Measurements from ENCODE around the gene PDSS2.
"Not testable (repeated sequence)": the region's sequence is repeated elsewhere in the genome, so short reads cannot be mapped to it uniquely, and the experiment has no call there.

The PDSS2 gene

GRCh38 chr6:107185391-107185970 is 273.9 kb downstream of the PDSS2 start:
- in situ Hi-C loops (cut with HindIII; ENCODE audit: low sequenced_read_pairs), result no loop called here

DNA sequence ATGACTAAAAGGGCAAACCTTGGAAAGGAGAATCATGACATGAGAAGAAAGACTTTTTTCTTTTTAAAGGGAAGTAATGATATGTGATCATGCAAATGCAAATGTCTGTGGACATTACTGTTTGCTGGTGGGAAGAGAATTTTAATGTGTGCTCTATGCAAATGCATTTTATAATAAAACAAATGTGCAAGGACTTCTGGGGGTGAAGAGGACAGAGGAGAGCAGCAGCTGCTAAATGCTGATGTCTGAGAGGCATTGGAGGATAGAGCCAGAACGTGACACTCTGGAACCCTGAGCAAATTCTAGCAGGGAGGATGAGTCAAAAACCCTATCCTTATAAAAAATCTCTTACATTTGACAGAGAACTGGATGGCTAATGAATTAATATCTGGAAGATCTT is 274.9 kb downstream of the PDSS2 start:
- in situ Hi-C loops (cut with HindIII; ENCODE audit: low sequenced_read_pairs), result no loop called here

DNA sequence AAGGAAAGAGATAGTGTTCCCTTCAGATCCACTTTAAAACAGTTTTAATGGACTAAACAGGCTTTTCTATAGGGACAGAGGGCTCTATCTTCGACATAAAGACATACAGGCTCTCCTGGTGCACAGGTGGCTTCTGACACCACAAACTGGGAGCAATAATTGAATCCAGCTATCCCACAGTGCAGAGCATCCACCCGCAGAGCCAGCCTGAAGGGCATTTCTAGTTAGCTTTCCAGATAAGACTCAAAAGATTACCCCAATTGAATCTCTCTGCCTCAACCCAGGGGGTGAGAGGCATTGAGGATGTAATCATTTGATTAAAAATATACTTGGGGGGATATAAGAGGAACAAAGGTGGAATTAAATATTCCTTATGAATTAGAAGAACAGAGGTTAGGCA is 279.3 kb downstream of the PDSS2 start:
- in situ Hi-C loops (cut with HindIII; ENCODE audit: low sequenced_read_pairs), result no loop called here

GRCh38 chr6:107179004-107179403 is 280.4 kb downstream of the PDSS2 start:
- in situ Hi-C loops (cut with HindIII; ENCODE audit: low sequenced_read_pairs), result no loop called here

DNA sequence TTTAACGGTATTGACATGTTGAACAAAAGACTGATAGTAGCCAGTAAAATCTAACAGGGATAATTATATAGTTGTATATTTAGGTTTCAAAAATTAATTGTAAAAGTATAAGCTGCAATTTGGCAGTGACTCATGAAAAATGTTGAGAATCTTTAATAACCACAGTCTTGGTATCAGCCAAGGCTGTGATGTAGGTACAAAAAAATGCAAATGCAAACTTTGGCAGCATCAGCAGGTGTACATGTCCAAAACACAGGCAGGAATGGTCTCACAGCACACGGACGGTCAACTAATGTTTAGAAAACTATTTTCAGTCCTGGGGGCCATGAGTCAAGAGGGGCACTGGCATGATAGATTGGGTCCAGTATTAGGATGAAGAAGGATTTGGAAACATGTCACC is 285.6 kb downstream of the PDSS2 start:
- in situ Hi-C loops (cut with HindIII; ENCODE audit: low sequenced_read_pairs), result no loop called here

- in situ Hi-C loops (cut with HindIII; ENCODE audit: low sequenced_read_pairs), result no loop called here
Measured at GRCh38 chr6:107171513-107171912, 287.9 kb downstream of the PDSS2 start.

GRCh38 chr6:107164299-107164698 is 295.1 kb downstream of the PDSS2 start:
- in situ Hi-C loops (cut with HindIII; ENCODE audit: low sequenced_read_pairs), result not testable (repeated sequence)

GRCh38 chr6:107161521-107161920 is 297.8 kb downstream of the PDSS2 start:
- in situ Hi-C loops (cut with HindIII; ENCODE audit: low sequenced_read_pairs), result no loop called here

DNA sequence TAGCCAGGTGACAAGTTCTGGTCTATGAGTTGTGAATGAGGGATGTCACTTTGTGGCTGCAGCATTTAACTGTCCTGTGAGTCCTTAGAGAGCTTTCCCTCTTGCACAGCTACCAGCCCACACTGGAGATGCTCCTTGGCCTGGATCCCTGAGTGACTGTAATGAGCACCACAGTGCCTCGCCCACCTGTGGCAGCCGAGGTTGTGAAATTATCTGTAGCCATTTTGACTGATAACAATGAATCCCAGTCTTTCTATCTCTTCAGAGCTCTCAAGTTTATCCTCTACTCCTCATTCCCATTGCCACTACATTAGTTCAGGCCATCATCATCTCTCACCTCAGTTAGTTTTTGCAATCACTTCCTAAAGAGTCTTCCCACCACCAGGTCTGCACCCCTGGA is 302.7 kb downstream of the PDSS2 start:
- in situ Hi-C loops (cut with HindIII; ENCODE audit: low sequenced_read_pairs), result no loop called here

GRCh38 chr6:107154801-107155160 is 304.6 kb downstream of the PDSS2 start:
- in situ Hi-C loops (cut with HindIII; ENCODE audit: low sequenced_read_pairs), result no loop called here

DNA sequence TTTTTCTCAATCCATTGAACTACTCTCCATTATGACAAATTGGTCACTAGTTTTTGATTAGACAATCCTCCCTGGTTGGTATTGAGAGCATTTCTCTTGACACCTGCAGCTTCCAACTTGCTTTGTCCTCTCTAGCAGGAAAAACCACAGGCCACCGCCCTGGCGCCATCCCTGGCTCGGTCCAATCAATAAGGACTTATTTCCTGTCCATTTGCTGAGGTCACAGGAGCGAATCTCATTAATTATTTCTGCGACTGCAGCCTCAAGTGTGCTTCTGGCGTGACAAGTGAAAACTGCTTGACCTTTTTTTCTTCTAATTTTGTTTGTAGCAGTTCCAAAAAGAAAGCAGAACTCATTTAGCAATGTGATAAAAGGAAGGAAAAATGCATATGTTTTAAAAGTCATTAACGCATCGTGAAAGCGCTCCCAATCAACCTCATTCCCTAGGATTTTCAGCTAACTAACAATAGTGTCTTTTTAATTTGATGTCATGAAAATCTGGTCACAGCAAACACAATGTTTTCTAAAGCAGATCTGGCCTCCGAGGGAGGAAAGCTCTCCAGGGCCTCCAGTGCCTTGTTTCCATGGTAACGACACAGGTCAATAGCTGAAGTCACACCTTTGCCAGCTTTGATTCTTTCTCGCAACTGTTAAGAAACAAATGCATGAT is 305.1 kb downstream of the PDSS2 start:
- in situ Hi-C loops (cut with HindIII; ENCODE audit: low sequenced_read_pairs), result no loop called here

DNA sequence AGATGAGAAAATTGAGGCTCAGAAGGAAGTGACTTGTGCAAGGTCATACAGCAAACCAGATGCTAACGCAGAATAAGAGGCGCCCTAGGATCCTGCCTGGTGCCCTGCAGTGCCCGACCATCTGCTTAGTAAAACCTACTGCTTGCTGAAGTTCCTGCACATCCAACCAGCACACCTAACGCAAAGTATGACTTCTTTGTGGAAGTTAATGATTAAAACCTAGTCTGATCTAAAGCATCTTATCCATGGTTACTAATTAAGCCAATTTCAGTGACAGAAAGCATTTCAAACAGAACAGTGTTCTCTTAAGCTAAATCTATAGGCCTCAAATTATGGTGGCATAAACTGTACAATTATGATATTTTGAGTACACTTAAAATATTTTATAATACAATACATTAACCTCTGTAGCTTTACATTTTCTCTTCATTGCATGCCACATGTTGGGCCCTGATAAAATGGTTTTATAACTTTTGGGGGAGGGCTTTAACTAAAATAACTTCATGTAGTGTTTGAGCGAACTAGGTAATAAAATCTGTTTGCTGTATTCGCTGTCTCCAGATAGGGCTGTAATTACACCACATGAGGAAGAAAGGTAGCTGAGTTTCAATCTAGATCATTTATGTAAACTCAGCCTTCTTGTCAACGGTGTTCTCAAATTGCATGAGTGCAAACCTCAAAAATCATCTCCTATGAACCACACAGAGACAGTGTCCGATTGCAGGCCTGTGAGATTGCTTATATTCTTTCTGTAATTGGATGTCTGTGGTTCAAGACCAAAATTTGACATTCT is 306.5 kb downstream of the PDSS2 start:
- in situ Hi-C loops (cut with HindIII; ENCODE audit: low sequenced_read_pairs), result no loop called here

- in situ Hi-C loops (cut with HindIII; ENCODE audit: low sequenced_read_pairs), result no loop called here
Measured at GRCh38 chr6:107144666-107145065, 314.7 kb downstream of the PDSS2 start.

DNA sequence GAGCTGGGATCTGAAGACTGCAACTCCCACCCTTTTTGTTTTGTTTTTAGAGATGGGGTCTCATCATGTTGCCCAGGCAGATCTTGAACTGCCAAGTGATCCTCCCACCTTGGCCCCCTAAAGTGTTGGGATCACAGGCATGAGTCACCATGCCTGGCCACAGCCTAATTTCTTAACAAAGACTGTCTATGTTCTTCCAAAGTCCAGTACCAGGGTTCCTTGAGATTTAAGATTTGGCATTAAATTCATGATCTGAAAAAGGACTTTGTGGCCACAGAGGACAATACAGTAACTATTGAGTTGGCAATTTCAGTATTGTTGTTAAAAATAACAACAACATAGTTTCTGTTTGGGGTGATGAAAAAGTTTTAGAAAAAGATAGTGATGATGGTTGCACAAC is 315.4 kb downstream of the PDSS2 start:
- in situ Hi-C loops (cut with HindIII; ENCODE audit: low sequenced_read_pairs), result no loop called here

DNA sequence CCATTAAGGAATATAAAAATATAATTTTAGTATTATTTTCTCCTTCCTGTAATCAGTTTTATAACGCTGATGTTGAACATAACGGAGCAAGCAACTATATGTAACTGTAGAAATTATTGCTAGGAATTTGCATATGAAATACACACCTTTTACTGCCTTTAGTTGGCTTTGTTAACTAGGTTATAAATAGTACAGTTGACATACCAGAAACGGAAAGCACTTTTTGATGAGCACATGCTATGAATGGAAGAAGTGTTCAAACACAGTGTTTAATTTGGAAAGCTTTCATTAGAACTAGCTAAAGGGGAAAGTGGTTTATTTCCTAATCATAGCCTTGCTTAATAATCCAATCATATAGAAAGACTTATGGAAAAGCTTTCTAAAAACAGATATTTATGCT is 318.8 kb downstream of the PDSS2 start:
- in situ Hi-C loops (cut with HindIII; ENCODE audit: low sequenced_read_pairs), result no loop called here

DNA sequence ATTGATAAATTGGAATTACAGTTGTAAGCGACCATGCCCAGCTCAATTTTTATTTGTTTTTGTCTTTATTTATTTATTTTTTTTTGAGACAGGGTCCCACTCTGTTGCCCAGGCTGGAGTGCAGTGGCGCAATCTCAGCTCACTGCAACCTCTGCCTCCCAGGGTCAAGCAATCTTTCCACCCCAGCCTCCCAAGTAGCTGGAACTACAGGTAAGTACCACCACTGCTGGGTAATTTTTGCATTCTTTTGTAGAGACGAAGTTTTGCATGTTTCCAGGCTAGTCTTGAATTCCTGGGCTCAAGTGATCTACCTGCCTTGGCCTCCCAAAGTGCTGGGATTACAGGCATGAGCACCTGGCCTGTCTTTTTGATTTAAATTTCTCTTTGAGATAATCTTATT is 323.0 kb downstream of the PDSS2 start:
- in situ Hi-C loops (cut with HindIII; ENCODE audit: low sequenced_read_pairs), result not testable (repeated sequence)

GRCh38 chr6:107135048-107135680 is 324.2 kb downstream of the PDSS2 start:
- in situ Hi-C loops (cut with HindIII; ENCODE audit: low sequenced_read_pairs), result not testable (repeated sequence)

- in situ Hi-C loops (cut with HindIII; ENCODE audit: low sequenced_read_pairs), result no loop called here
Measured at GRCh38 chr6:107132330-107132954, 326.9 kb downstream of the PDSS2 start.

DNA sequence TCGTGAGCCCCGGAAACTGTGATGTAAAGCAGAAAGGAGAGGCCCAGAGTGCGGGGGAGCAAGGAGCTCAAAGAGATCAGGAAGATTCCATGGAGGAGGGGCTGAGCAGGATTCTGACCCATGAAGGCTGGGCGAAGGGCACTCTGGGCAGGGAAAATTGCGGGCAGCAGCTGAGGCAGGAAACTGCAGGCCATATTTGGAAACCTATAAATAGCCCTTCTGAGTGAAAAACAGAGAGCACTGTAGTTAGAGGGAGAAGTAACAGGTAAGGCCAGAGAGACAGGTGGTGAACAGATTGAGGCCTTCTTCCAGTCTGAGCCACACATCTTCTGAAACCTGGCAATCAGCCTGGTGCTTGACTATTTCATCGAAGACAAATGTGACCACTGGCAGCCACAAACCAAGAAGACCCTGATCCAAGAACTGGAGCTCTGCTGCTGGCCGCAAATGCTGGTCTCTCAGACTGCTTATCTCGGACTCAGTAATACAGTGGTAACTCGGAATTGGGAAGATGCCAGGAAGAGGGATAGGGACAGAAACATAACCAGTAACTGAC is 329.9 kb downstream of the PDSS2 start:
- in situ Hi-C loops (cut with HindIII; ENCODE audit: low sequenced_read_pairs), result no loop called here

- in situ Hi-C loops (cut with HindIII; ENCODE audit: low sequenced_read_pairs), result no loop called here
Measured at GRCh38 chr6:107128577-107128976, 330.8 kb downstream of the PDSS2 start.

DNA sequence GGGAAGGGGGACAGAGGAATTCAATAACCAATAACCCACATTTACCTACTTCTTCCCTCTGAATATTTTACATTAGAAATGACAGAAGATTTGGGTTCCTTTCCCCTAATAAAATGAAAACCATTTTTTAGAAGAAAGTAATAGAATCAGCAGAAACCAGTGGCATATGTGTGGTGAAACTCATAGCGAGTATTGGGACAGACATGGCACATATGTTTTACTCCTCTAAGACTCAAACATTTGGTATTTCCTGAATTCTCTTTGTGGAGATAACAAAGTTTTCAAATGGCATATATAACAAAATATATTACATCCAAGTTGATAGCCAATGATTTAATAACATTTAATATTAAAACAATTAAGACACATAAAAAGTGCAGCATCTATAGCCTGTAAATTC is 331.2 kb downstream of the PDSS2 start:
- in situ Hi-C loops (cut with HindIII; ENCODE audit: low sequenced_read_pairs), result no loop called here
